ENCODE data around the gene P2RY2.

DNA sequence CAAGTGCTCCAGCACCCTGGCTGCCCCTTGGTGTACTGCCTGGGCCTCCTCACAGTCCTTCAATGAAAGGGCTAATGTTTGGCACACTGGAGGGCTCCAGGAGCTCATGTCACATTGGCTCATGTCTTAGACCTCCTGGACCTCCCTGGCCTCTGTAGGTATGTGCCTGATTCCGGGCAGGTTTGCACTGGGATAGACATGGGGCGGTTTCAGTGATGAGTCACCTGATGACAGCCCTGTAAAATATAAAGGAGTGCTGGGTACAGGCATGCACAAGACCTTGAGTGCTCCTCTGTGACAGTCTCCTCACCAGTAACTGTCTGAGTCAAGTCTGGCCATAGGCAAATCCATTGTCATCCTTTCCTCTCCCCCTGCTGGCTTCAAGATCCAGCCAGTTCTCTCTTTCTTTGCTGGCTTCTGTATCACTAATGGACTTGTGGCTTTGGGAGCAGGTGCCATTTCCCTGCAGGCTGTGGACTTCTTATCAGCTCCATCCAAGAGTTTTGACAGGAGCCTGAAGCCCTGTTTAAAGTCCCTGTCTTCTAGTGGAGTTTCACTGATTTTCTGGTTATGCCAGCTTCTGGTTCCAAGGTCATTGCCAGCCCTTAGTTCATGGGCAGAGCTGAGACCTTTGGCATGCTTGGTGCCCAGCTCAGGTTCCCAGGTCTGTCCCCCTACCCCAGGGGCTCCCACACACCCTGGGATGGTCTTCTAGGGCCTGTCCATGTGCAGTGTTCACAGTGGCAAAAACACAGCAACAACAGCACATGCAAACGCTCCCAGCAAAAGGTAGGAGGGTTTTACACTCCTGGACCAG, 22.7 kb upstream of the P2RY2 start:
- TF ChIP-seq POLR2A (IDR thresholded peaks at IDR 0.05), result no peak
- TF ChIP-seq, protein P1, sequence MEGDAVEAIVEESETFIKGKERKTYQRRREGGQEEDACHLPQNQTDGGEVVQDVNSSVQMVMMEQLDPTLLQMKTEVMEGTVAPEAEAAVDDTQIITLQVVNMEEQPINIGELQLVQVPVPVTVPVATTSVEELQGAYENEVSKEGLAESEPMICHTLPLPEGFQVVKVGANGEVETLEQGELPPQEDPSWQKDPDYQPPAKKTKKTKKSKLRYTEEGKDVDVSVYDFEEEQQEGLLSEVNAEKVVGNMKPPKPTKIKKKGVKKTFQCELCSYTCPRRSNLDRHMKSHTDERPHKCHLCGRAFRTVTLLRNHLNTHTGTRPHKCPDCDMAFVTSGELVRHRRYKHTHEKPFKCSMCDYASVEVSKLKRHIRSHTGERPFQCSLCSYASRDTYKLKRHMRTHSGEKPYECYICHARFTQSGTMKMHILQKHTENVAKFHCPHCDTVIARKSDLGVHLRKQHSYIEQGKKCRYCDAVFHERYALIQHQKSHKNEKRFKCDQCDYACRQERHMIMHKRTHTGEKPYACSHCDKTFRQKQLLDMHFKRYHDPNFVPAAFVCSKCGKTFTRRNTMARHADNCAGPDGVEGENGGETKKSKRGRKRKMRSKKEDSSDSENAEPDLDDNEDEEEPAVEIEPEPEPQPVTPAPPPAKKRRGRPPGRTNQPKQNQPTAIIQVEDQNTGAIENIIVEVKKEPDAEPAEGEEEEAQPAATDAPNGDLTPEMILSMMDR (IDR thresholded peaks at IDR 0.05), result no peak
